Astrocyte (in vitro differentiated cells and primary cell): Measurements from ENCODE around the gene SCGB3A2.

Experiments
- CTCF ChIP-seq: IDR thresholded peaks from 2 replicates; pipeline ENCODE4 v1.5.1; 2011; ENCODE audit warnings: low read depth, mild to moderate bottlenecking, inconsistent platforms, low read length, moderate library complexity; ENCODE audit not compliant: insufficient read depth
- EZH2 ChIP-seq: IDR thresholded peaks from 2 replicates; pipeline ENCODE4 v1.6.1; 2012; ENCODE audit warnings: mild to moderate bottlenecking, low read length, inconsistent platforms; ENCODE audit not compliant: insufficient read depth

GRCh38 chr5:147876626-147877025 lies 1.9 kb upstream of the SCGB3A2 start:
- TF ChIP-seq CTCF (no peak), EZH2 (no peak)
